ENCODE measurements around the gene TBC1D22A. TPM values are rescaled to one million over a fixed set of nuclear protein-coding genes. Genes with fewer than 3 reads are reported as not detected.

The TBC1D22A gene
- total and polyA plus RNA-seq, 7 experiments from 2014 or later: 18.6 to 50.1 (median 39.3) TPM

DNA sequence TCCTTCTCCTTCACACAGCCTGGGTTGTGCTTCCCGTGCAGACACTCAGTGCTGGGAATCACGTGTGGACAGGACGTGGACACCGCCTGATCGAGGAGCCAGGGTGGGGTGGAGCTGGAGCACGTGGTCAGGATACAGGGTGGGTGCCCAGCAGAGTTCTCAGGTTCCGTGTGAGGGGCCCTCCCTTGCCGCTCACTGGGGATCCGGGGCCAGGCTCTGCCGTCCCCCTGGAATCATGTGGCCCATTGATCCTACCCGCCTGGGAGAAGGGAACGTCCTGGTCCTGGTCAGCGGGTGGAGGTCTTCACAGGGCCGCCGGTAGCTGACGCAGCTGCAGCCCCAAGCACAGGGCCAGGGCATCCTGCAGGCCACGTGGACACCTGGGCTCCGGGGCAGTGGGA lies 397.7 kb downstream of the TBC1D22A start:
- Mint-ChIP-seq H3K27ac (no peak overlapping the region), H3K27me3 (no peaks in the 10 kb centered on the region), H3K9me3 (no peaks in the 10 kb centered on the region), H3K4me1 (peaks cover 0 to 3% (median 0%) of the 10 kb centered on the region in 7 donors), H3K4me3 (no peak overlapping the region), H3K36me3 (peaks cover 0 to 26% (median 1%) of the 10 kb centered on the region in 5 donors)
- intact Hi-C loops (cut with micrococcal nuclease): no loop called here
- Histone ChIP-seq H3K36me3 (ENCODE audit: control insufficient read depth in 2 of 3, insufficient read depth in 3 of 3, low read length in 3 of 3) (peaks cover 0 to 28% (median 0%) of the 10 kb centered on the region in 3 experiments), H3K4me3 (ENCODE audit: low read length) (no peak overlapping the region), H3K27me3 (ENCODE audit: control insufficient read depth in 2 of 2, insufficient read depth in 2 of 2, low read length in 2 of 2) (no peaks in the 10 kb centered on the region), H3K4me1 (ENCODE audit: control insufficient read depth in 2 of 2, insufficient read depth in 2 of 2, low read length in 2 of 2) (no peaks in the 10 kb centered on the region), H3K27ac (ENCODE audit: low read depth, low read length) (no peak overlapping the region), H3K9me3 (ENCODE audit: control insufficient read depth in 2 of 3, low read length in 3 of 3) (no peaks in the 10 kb centered on the region)
- no peak for DNase-seq
- ATAC-seq: no peak
- ChIA-PET CTCF (no interaction called here), POLR2A (no interaction called here)

DNA sequence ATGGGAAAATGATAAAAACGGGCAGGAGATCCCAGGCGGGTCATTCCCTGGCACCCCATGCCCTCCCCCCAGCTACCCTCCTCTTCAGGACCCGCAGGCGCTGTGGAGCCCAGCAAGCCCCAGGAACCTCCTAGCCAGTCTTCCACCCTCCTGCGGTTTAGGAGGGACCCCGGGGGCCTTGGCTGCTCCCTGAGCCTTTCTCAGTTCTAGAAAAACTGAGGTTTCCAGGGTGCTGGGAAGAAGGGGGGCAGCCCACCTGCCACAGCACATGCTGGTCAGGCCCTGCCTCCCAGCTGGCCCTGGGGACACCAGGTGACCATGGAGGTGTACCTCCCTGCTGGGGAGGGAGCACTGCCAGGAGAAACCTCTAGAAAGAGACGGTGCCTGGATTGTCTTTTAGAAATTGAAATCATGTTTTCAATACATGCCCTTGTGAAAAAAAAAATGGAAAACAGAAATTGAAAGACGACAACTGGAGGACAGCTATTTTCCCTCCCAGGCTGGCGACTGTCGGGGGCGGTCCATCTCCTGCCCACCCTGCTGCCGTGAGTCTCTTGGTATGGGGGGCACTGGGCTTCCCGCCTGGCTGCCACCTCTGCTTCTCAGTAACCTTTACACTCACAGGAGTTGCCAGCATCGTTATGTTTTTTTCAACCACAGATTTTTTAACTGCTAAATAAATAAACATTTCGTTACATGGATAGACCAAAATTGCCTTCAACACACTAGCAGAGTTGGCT lies 398.5 kb downstream of the TBC1D22A start:
- Histone ChIP-seq H3K4me3 (ENCODE audit: low read length) (no peak overlapping the region), H3K4me1 (ENCODE audit: control insufficient read depth in 2 of 2, insufficient read depth in 2 of 2, low read length in 2 of 2) (no peaks in the 10 kb centered on the region), H3K9me3 (ENCODE audit: control insufficient read depth in 2 of 3, low read length in 3 of 3) (no peaks in the 10 kb centered on the region), H3K27ac (ENCODE audit: low read depth, low read length) (no peak overlapping the region), H3K36me3 (ENCODE audit: control insufficient read depth in 2 of 3, insufficient read depth in 3 of 3, low read length in 3 of 3) (peaks cover 0 to 26% (median 0%) of the 10 kb centered on the region in 3 experiments), H3K27me3 (ENCODE audit: control insufficient read depth in 2 of 2, insufficient read depth in 2 of 2, low read length in 2 of 2) (no peaks in the 10 kb centered on the region)
- H3K36me3 Mint-ChIP-seq: peaks cover 0 to 32% (median 1%) of the 10 kb centered on the region in 5 donors
- peaks cover 0 to 4% (median 0%) of the 10 kb centered on the region in 7 donors for H3K4me1 Mint-ChIP-seq
- peaks cover 0 to under 1% (median 0%) of the 10 kb centered on the region in 11 donors for H3K9me3 Mint-ChIP-seq
- ChIA-PET POLR2A (no interaction called here), CTCF (no interaction called here)
- no peak overlapping the region for H3K27ac Mint-ChIP-seq
- DNase-seq (no peak), ATAC-seq (no peak)
- no peak overlapping the region for H3K4me3 Mint-ChIP-seq
- intact Hi-C loops (cut with micrococcal nuclease): no loop called here
- H3K27me3 Mint-ChIP-seq: no peaks in the 10 kb centered on the region

DNA sequence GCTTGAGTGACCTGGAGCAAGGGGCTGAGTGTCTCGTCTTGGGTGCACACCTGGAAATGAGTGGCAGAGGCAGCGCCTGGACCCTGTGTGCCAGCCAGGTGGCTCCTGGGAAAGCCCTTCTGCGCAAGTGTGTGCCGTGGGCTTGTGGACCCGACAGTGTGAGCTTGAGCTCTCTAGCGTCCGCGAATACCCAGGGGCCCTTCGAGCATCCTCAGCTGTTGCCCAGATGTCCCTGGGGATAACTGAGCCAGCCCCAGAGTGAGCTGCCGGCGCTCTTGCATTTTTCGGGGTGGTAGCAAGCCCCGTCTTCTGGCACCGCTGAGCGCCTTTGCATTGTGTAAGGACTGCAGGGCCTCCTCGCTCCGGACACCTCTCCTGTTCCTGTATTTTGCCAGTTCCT lies 399.2 kb downstream of the TBC1D22A start:
- H3K4me1 Mint-ChIP-seq: peaks cover 0 to 6% (median 0%) of the 10 kb centered on the region in 7 donors
- H3K27ac ChIP-seq (ENCODE audit: low read depth, low read length): no peak overlapping the region
- peaks cover 0 to 26% (median 0%) of the 10 kb centered on the region in 3 experiments for H3K36me3 ChIP-seq (ENCODE audit: control insufficient read depth in 2 of 3, insufficient read depth in 3 of 3, low read length in 3 of 3)
- H3K4me3 Mint-ChIP-seq: no peak overlapping the region
- no peaks in the 10 kb centered on the region for H3K27me3 ChIP-seq (ENCODE audit: control insufficient read depth in 2 of 2, insufficient read depth in 2 of 2, low read length in 2 of 2)
- peaks cover 0 to 3% (median 0%) of the 10 kb centered on the region in 11 donors for H3K9me3 Mint-ChIP-seq
- intact Hi-C loops (cut with micrococcal nuclease): no loop called here
- H3K27me3 Mint-ChIP-seq: no peaks in the 10 kb centered on the region
- ChIA-PET POLR2A (no interaction called here), CTCF (no interaction called here)
- DNase-seq: no peak
- peaks cover 0 to 35% (median 1%) of the 10 kb centered on the region in 5 donors for H3K36me3 Mint-ChIP-seq
- H3K27ac Mint-ChIP-seq: peak overlapping the region in 2 of 9 donors; percentile 32 to 45
- no peak for ATAC-seq
- no peaks in the 10 kb centered on the region for H3K4me1 ChIP-seq (ENCODE audit: control insufficient read depth in 2 of 2, insufficient read depth in 2 of 2, low read length in 2 of 2)
- no peaks in the 10 kb centered on the region for H3K9me3 ChIP-seq (ENCODE audit: control insufficient read depth in 2 of 3, low read length in 3 of 3)
- H3K4me3 ChIP-seq (ENCODE audit: low read length): no peak overlapping the region

DNA sequence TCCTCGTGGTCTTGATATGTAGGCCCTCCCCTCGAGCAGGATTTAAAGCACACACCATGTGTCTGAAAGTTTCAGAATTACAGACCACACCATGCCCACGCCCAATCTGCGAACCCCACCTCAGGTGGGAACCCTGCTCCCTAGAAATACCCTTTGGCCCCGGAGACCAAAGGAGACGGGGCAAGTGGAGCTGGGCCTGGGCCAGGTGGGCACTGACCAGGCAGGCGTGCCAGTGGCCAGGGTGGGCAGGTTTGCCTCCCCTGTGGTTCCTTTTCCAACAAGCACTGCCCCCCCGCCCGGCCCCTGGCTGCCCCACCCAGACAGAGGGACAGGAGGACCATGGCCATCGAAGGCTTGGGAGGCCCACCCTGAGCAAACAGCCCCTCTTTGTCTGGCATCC lies 400.4 kb downstream of the TBC1D22A start:
- H3K27me3 Mint-ChIP-seq: no peaks in the 10 kb centered on the region
- no peak overlapping the region for H3K4me3 Mint-ChIP-seq
- Histone ChIP-seq H3K4me3 (ENCODE audit: low read length) (no peak overlapping the region), H3K9me3 (ENCODE audit: control insufficient read depth in 2 of 3, low read length in 3 of 3) (no peaks in the 10 kb centered on the region), H3K27me3 (ENCODE audit: control insufficient read depth in 2 of 2, insufficient read depth in 2 of 2, low read length in 2 of 2) (no peaks in the 10 kb centered on the region), H3K4me1 (ENCODE audit: control insufficient read depth in 2 of 2, insufficient read depth in 2 of 2, low read length in 2 of 2) (no peaks in the 10 kb centered on the region), H3K27ac (ENCODE audit: low read depth, low read length) (no peak overlapping the region), H3K36me3 (ENCODE audit: control insufficient read depth in 2 of 3, insufficient read depth in 3 of 3, low read length in 3 of 3) (peaks cover 0 to 34% (median 0%) of the 10 kb centered on the region in 3 experiments)
- no peak overlapping the region for H3K27ac Mint-ChIP-seq
- ChIA-PET POLR2A (no interaction called here), CTCF (no interaction called here)
- no peak for ATAC-seq
- peaks cover 0 to 6% (median 0%) of the 10 kb centered on the region in 7 donors for H3K4me1 Mint-ChIP-seq
- H3K9me3 Mint-ChIP-seq: peaks cover 0 to 3% (median 0%) of the 10 kb centered on the region in 11 donors
- DNase-seq: no peak
- H3K36me3 Mint-ChIP-seq: peaks cover 0 to 39% (median 10%) of the 10 kb centered on the region in 5 donors
- intact Hi-C loops (cut with micrococcal nuclease): no loop called here

DNA sequence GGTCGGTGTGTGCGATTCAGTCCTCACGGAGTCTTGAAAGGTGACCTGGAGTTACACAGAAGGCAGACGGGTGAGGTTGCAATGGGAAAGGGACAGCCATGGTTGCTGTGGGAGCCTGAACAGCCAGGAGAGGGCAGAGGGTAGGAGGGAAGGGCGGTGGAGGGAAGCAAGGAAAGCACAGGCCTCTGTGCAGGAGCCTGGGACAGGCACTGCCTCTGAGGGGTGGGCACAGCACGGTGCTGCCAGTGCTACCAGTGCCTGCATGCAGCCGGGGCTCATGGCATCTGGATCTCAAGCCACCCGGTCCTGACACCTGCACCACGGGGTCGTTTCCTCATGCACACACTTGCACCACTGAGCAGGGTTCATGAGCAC lies 401.0 kb downstream of the TBC1D22A start:
- no peaks in the 10 kb centered on the region for H3K4me1 ChIP-seq (ENCODE audit: control insufficient read depth in 2 of 2, insufficient read depth in 2 of 2, low read length in 2 of 2)
- H3K9me3 ChIP-seq (ENCODE audit: control insufficient read depth in 2 of 3, low read length in 3 of 3): no peaks in the 10 kb centered on the region
- ATAC-seq (no peak), DNase-seq (no peak)
- intact Hi-C loops (cut with micrococcal nuclease): no loop called here
- peaks cover 0 to 3% (median 0%) of the 10 kb centered on the region in 11 donors for H3K9me3 Mint-ChIP-seq
- peaks cover 0 to 6% (median 0%) of the 10 kb centered on the region in 7 donors for H3K4me1 Mint-ChIP-seq
- no peaks in the 10 kb centered on the region for H3K27me3 Mint-ChIP-seq
- no peak overlapping the region for H3K27ac ChIP-seq (ENCODE audit: low read depth, low read length)
- H3K27ac Mint-ChIP-seq: no peak overlapping the region
- H3K36me3 ChIP-seq (ENCODE audit: control insufficient read depth in 2 of 3, insufficient read depth in 3 of 3, low read length in 3 of 3): peaks cover 0 to 35% (median 0%) of the 10 kb centered on the region in 3 experiments
- CTCF ChIA-PET: no interaction called here
- no peak overlapping the region for H3K4me3 Mint-ChIP-seq
- H3K27me3 ChIP-seq (ENCODE audit: control insufficient read depth in 2 of 2, insufficient read depth in 2 of 2, low read length in 2 of 2): no peaks in the 10 kb centered on the region
- H3K4me3 ChIP-seq (ENCODE audit: low read length): no peak overlapping the region
- H3K36me3 Mint-ChIP-seq: peaks cover 0 to 40% (median 11%) of the 10 kb centered on the region in 5 donors
- POLR2A ChIA-PET: no interaction called here

DNA sequence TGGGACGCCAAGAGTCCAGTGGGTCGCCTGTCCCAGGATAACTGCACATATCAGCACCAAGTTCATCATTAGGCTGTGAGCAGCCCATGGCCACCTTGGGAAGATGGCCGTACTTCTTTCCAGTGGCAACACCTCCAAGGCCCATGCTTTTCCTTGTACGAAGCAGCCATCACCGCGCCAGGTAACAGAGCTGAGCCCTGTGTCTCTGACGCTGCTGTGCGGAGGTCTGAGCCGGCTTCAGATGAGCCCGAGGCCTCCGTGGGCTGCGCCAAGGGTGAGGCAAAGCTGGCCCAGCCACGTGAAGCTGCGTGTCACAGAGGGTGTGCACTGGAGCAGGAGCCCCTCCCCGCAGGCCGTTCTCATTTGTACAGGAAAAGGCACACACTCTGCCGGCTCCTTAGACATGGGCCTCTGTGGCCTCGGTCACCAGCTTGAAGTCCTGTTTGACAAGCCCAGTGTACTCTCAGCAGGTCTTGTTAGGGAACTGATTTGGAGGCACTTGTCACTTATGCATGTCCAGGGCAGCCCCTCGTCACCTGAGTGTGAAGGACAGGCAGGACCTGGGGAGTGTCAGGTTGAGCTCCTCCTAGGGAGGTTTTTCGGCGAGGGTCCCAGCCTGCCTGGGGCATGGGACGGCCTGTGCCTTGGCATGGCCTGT lies 401.5 kb downstream of the TBC1D22A start:
- Histone ChIP-seq H3K36me3 (ENCODE audit: control insufficient read depth in 2 of 3, insufficient read depth in 3 of 3, low read length in 3 of 3) (peaks cover 0 to 39% (median 0%) of the 10 kb centered on the region in 3 experiments), H3K4me1 (ENCODE audit: control insufficient read depth in 2 of 2, insufficient read depth in 2 of 2, low read length in 2 of 2) (no peaks in the 10 kb centered on the region), H3K27me3 (ENCODE audit: control insufficient read depth in 2 of 2, insufficient read depth in 2 of 2, low read length in 2 of 2) (no peaks in the 10 kb centered on the region), H3K27ac (ENCODE audit: low read depth, low read length) (no peak overlapping the region), H3K9me3 (ENCODE audit: control insufficient read depth in 2 of 3, low read length in 3 of 3) (no peaks in the 10 kb centered on the region), H3K4me3 (ENCODE audit: low read length) (no peak overlapping the region)
- H3K9me3 Mint-ChIP-seq: peaks cover 0 to 3% (median 0%) of the 10 kb centered on the region in 11 donors
- no peak for ATAC-seq
- CTCF ChIA-PET: no interaction called here
- POLR2A ChIA-PET: no interaction called here
- no peak overlapping the region for H3K27ac Mint-ChIP-seq
- no peak overlapping the region for H3K4me3 Mint-ChIP-seq
- DNase-seq: no peak
- peaks cover 0 to 6% (median 0%) of the 10 kb centered on the region in 7 donors for H3K4me1 Mint-ChIP-seq
- intact Hi-C loops (cut with micrococcal nuclease): no loop called here
- peaks cover 0 to 42% (median 11%) of the 10 kb centered on the region in 5 donors for H3K36me3 Mint-ChIP-seq
- H3K27me3 Mint-ChIP-seq: no peaks in the 10 kb centered on the region

Measured in naive thymus-derived CD4-positive, alpha-beta T cell (primary cell).